GM12878 (cell line): ENCODE data around the gene SMKR1. TPM values are rescaled to one million over a fixed set of nuclear protein-coding genes. Genes with fewer than 3 reads are reported as not detected.

Source experiments
- ATAC-seq: fragments of 200-7000 bp; cut with Tn5 transposase; 3 replicates; pipeline ENCODE4 v1.9.1; 2020; ENCODE audit warnings: mild to moderate bottlenecking, moderate library complexity
- BruUV-seq: library from RNA; stranded (reverse); fragments of 400-500 nt; replicated peaks from 2 replicates; lab custom pipeline; 2021; lab: Mats Ljungman, UMichigan
- CTCF ChIA-PET: fragments of 300-600 bp; sonication (Branson Sonifier 250); formaldehyde crosslinking; extraction: SDS; loops from one replicate; lab custom pipeline; 2021; ENCODE audit warnings: inconsistent platforms; lab: Yijun Ruan, JAX
- POLR2A ChIA-PET: fragments of 350-600 bp; formaldehyde crosslinking; extraction: SDS; loops from one replicate; lab custom pipeline; 2021; ENCODE audit warnings: inconsistent platforms; lab: Charles Lee
- RAD21 ChIA-PET: fragments of 300-600 bp; sonication (Branson Sonifier 250); formaldehyde crosslinking; loops from one replicate; lab custom pipeline; 2023; ENCODE audit warnings: antibody characterized with exemption; ENCODE audit not compliant: unreplicated experiment; lab: Charles Lee
- SMC1A ChIA-PET: fragments of 300-600 bp; sonication (Branson Sonifier 250); formaldehyde crosslinking; loops from one replicate; lab custom pipeline; 2023; ENCODE audit not compliant: unreplicated experiment, uncharacterized antibody; lab: Charles Lee
- DNase-seq: peaks from one replicate; pipeline ENCODE4 v3.0.0-alpha.2; 2011; ENCODE audit warnings: low read depth, low spot score
- FAIRE-seq: peaks from 3 replicates; lab custom pipeline; 2011; peaks lifted over from hg19 to GRCh38; lab: Jason Lieb, UNC
- H2AFZ ChIP-seq: 2 replicates; pipeline ENCODE4 v1.6.0; 2011; ENCODE audit warnings: low read depth, low read length, control low read depth; ENCODE audit not compliant: control insufficient read depth
- H3K27ac ChIP-seq: 2 replicates; pipeline ENCODE4 v1.5.1; 2011; ENCODE audit warnings: control low read depth; ENCODE audit not compliant: control insufficient read depth, insufficient read depth
- H3K27me3 ChIP-seq, 2 experiments: replicated peaks in 1 of 2; 2 replicates each; pipeline versions ENCODE4 v1.6.0 to v1.6.1; 2011; ENCODE audit warnings: low read length in 1 of 2; ENCODE audit not compliant: control insufficient read depth in 2 of 2, insufficient read depth in 2 of 2
- H3K36me3 ChIP-seq, 2 experiments: 2 replicates each; pipeline ENCODE4 v1.5.1; 2011; ENCODE audit warnings: low read length in 1 of 2; ENCODE audit not compliant: control insufficient read depth in 2 of 2, insufficient read depth in 2 of 2
- H3K4me1 ChIP-seq: 2 replicates; pipeline ENCODE4 v1.6.1; 2011; ENCODE audit warnings: mild to moderate bottlenecking, low read length, moderate library complexity, mixed read lengths; ENCODE audit not compliant: control insufficient read depth, insufficient read depth
- H3K4me2 ChIP-seq: 2 replicates; pipeline ENCODE4 v1.6.0; 2011; ENCODE audit warnings: control low read depth; ENCODE audit not compliant: control insufficient read depth, insufficient read depth
- H3K4me3 ChIP-seq: fragments of 200-600 bp; sonication (generic); 2 replicates; pipeline ENCODE4 v1.5.1; 2016
- H3K79me2 ChIP-seq: 2 replicates; pipeline ENCODE4 v1.6.0; 2011; ENCODE audit warnings: low read length; ENCODE audit not compliant: control insufficient read depth, insufficient read depth
- H3K9ac ChIP-seq: 2 replicates; pipeline ENCODE4 v1.8.0; 2011; ENCODE audit warnings: low read length, control low read depth, mixed read lengths; ENCODE audit not compliant: control insufficient read depth, insufficient read depth
- H3K9me3 ChIP-seq: replicated peaks from 3 replicates; pipeline ENCODE4 v1.5.1; 2011; ENCODE audit warnings: mild to moderate bottlenecking, low read length; ENCODE audit not compliant: control insufficient read depth, insufficient read depth
- H4K20me1 ChIP-seq: 2 replicates; pipeline ENCODE4 v1.6.0; 2011; ENCODE audit not compliant: control insufficient read depth, insufficient read depth
- CBFB ChIP-seq: IDR thresholded peaks from 2 replicates; pipeline ENCODE4 v1.6.1; 2016; ENCODE audit warnings: antibody characterized with exemption, low read depth
- CEBPB ChIP-seq, 2 experiments: fragments of 150-350 bp in 1 of 2; IDR thresholded peaks; 2 replicates each; pipeline ENCODE4 v1.6.1; 2012 to 2014; ENCODE audit warnings: low read depth in 2 of 2, low read length in 2 of 2, borderline replicate concordance in 1 of 2, inconsistent platforms in 1 of 2
- EGR1 ChIP-seq, 2 experiments: IDR thresholded peaks; 1 replicate in 1 of 2; 2 replicates in 1 of 2; pipeline ENCODE4 v1.6.1; 2011 to 2012; ENCODE audit warnings: low read depth in 2 of 2, low read length in 2 of 2, borderline replicate concordance in 1 of 2, mild to moderate bottlenecking in 1 of 2, moderate library complexity in 1 of 2
- HSF1 ChIP-seq: fragments of 150-350 bp; IDR thresholded peaks from 2 replicates; pipeline ENCODE4 v1.6.1; 2014; ENCODE audit warnings: mild to moderate bottlenecking, low read depth, low read length
- KLF5 ChIP-seq: fragments of 450-650 bp; IDR thresholded peaks from 2 replicates; pipeline ENCODE4 v1.6.1; 2014; ENCODE audit warnings: mild to moderate bottlenecking; ENCODE audit not compliant: partially characterized antibody
- NBN ChIP-seq: fragments of 450-650 bp; IDR thresholded peaks from 2 replicates; pipeline ENCODE4 v1.6.1; 2016
- RBBP5 ChIP-seq: fragments of 200-600 bp; sonication (generic); conservative IDR thresholded peaks from 2 replicates; pipeline ENCODE4 v1.6.1; 2016
- SIX5 ChIP-seq: IDR thresholded peaks from 2 replicates; pipeline ENCODE4 v1.6.1; 2011; ENCODE audit warnings: mild to moderate bottlenecking, low read depth, low read length, moderate library complexity; ENCODE audit not compliant: severe bottlenecking
- SP1 ChIP-seq: IDR thresholded peaks from one replicate; pipeline ENCODE4 v1.6.1; 2011; ENCODE audit warnings: low read depth, low read length
- TCF3 ChIP-seq: IDR thresholded peaks from 2 replicates; pipeline ENCODE4 v1.6.1; 2012; ENCODE audit warnings: low read depth, mild to moderate bottlenecking, low read length, borderline replicate concordance; ENCODE audit not compliant: insufficient read depth
- WRNIP1 ChIP-seq: IDR thresholded peaks from 2 replicates; pipeline ENCODE4 v1.6.1; 2011; ENCODE audit warnings: low read depth, low read length, improper control_type of control experiment, borderline replicate concordance
- ZBED1 ChIP-seq: IDR thresholded peaks from 2 replicates; pipeline ENCODE4 v1.6.1; 2016; ENCODE audit warnings: borderline replicate concordance
- WGBS: methylation state at CpG from one replicate; pipeline ENCODE4 v1.1.6; 2016; ENCODE audit warnings: low lambda C conversion rate; ENCODE audit not compliant: insufficient replicate concordance, insufficient coverage; ENCODE audit errors: missing lambda C conversion rate; 5-methylcytosine and 5-hydroxymethylcytosine counted together
- in situ Hi-C: fragments of 300-500 bp; cut with MboI; formaldehyde crosslinking; loops from 9 replicates; pipeline ENCODE4 v1.14.3; 2018; ENCODE audit warnings: mixed read lengths
- intact Hi-C: fragments of 100-400 bp; cut with micrococcal nuclease; formaldehyde crosslinking; loops from one replicate; pipeline ENCODE4 v1.14.2; 2022; ENCODE audit not compliant: unreplicated experiment
- polyA plus RNA-seq, 11 experiments: library from polyadenylated mRNA; depleted of rRNA in 4 of 11; unstranded in 6 of 11; stranded (reverse) in 5 of 11; fragments of >200 nt; fragmentation: Nextera tagmentation in 4 of 11; fragmentation: Illumina TruSeq in 1 of 11; extraction: Ambion mirVana in 4 of 11; extraction: Trizol in 1 of 11; gene quantifications; 1 replicate in 1 of 11; 2 replicates in 10 of 11; pipeline versions ENCODE4 v1.2.1 to v1.2.3, GENCODE V29; 2011 to 2016; ENCODE audit warnings: inconsistent platforms in 2 of 11, missing spikeins in 2 of 11, low read depth in 1 of 11
- total RNA-seq, 4 experiments: library from RNA; depleted of rRNA in 3 of 4; stranded (reverse); fragments of >200 nt in 3 of 4; fragmentation: Illumina TruSeq in 1 of 4; extraction: Trizol in 1 of 4; gene quantifications; 2 replicates each; pipeline versions ENCODE4 v1.2.1 to v1.2.3, GENCODE V29; 2013 to 2021

SMKR1 gene
- total and polyA plus RNA-seq, 10 of the 15 experiments (the other 5 are each of a cell fraction or from before 2014, with no cell fraction given): 0.37 to 2.6 (median 0.83) TPM

DNA sequence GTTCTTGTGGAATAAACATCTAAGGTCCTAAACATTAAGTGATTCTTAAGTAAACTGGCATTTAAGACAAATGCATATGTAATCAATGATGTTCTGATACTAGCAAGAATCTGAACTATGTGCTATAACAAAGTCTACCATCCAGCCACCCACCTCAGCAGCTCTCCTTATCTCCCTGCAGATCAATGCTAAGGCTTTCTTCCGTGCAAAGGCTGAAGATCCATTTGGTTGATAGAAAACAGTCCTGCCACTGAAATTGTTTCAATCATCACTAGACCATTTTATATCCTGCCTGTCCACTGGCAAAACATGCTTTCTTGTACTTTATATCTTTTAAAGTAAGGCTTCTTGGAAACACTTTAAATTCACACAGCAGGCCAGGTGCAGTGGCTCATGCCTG lies 6.3 kb upstream of the SMKR1 start (continued):
- no peak for TF ChIP-seq SIX5
- TF ChIP-seq, all 136 proteins: peak for 0

DNA sequence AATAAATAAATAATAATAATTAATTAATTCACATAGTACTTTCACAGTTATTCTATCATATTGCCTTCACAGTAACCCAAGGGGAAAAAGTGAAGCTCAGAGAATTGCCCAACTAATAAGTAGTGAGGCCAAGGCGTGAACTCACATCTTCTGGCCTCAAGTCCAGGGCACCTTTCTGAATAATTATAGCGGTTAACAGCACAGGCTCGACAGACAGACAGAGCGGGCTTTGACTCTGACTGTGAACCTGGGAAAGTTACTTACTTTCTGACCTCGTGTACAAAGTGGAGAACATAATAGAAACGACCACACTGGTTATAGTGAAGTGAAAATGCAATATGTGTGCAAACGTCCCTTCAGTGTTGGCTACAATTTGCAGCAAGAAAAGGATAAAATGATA lies 5.7 kb upstream of the SMKR1 start:
- no peaks in the 10 kb centered on the region for H3K79me2 ChIP-seq
- TF ChIP-seq TCF3: no peak
- no peak for TF ChIP-seq CBFB
- no peak overlapping the region for H3K4me3 ChIP-seq
- intact Hi-C loops (no loop called here), in situ Hi-C loops (no loop called here)
- WGBS: 68% methylated on average over 7 of the region's 7 CpGs
- no peaks in the 10 kb centered on the region for H4K20me1 ChIP-seq
- POLR2A ChIA-PET: no interaction called here
- RAD21 ChIA-PET: no interaction called here
- CTCF ChIA-PET: interaction anchor here (0.8 to 1.4 kb wide), 3 partner anchors 13 to 328 kb away, joined by 3 to 5 read pairs (median 3); no protein-coding TSS in a partner anchor
- H3K9ac ChIP-seq: no peak overlapping the region
- no peaks in the 10 kb centered on the region for H3K9me3 ChIP-seq
- peaks cover 17% of the 10 kb centered on the region; the same call in 1 of the 2 replicates for H3K4me1 ChIP-seq
- no peaks in the 10 kb centered on the region for H3K27me3 ChIP-seq
- ATAC-seq (no peak), DNase-seq (no peak), FAIRE-seq (no peak)
- H3K4me2 ChIP-seq: no peak overlapping the region
- no peak overlapping the region for H3K27ac ChIP-seq
- no TSS peak for BruUV-seq
- SMC1A ChIA-PET: no interaction called here
- H2AFZ ChIP-seq: no peak overlapping the region
- no peaks in the 10 kb centered on the region for H3K36me3 ChIP-seq

- BruUV-seq: no TSS peak
- Histone ChIP-seq H3K4me1 (peaks cover 17% of the 10 kb centered on the region; the same call in 1 of the 2 replicates), H4K20me1 (no peaks in the 10 kb centered on the region), H3K9me3 (no peaks in the 10 kb centered on the region), H3K27me3 (no peaks in the 10 kb centered on the region), H3K79me2 (no peaks in the 10 kb centered on the region), H3K4me3 (no peak overlapping the region), H3K4me2 (no peak overlapping the region), H3K36me3 (no peaks in the 10 kb centered on the region), H3K9ac (no peak overlapping the region), H3K27ac (no peak overlapping the region), H2AFZ (no peak overlapping the region)
- intact Hi-C loops: no loop called here
- ChIA-PET SMC1A (interaction anchor here (0.5 kb wide), 1 partner anchor 174 kb away, joined by 3 read pairs; no protein-coding TSS in a partner anchor), CTCF (interaction anchor here (0.8 to 1.4 kb wide), 2 partner anchors 13 to 323 kb away, joined by 3 to 5 read pairs; no protein-coding TSS in a partner anchor), POLR2A (no interaction called here), RAD21 (no interaction called here)
- WGBS: 98% methylated on average over 4 of the region's 4 CpGs
- FAIRE-seq: no peak
- in situ Hi-C loops: no loop called here
- no peak for ATAC-seq
- TF ChIP-seq KLF5: no peak
- TF ChIP-seq CEBPB (IDR thresholded peaks at IDR 0.05; ENCODE audit: borderline replicate concordance in 1 of 2, low read depth in 2 of 2, low read length in 2 of 2): no peak
- no peak for TF ChIP-seq RBBP5
- no peak for TF ChIP-seq CBFB
- TF ChIP-seq ZBED1: no peak
- TF ChIP-seq WRNIP1: no peak
- TF ChIP-seq NBN: no peak
- TF ChIP-seq HSF1: no peak
- TF ChIP-seq SP1: no peak
- no peak for TF ChIP-seq EGR1 (IDR thresholded peaks at IDR 0.05; ENCODE audit: borderline replicate concordance in 1 of 2, low read depth in 2 of 2, low read length in 2 of 2)
- DNase-seq: no peak
Observed at GRCh38 chr7:129497156-129497555, 5.2 kb upstream of the SMKR1 start.
